ENCODE data around the gene FLVCR2. TPM values are rescaled to one million over a fixed set of nuclear protein-coding genes. Genes with fewer than 3 reads are reported as not detected.

The FLVCR2 gene
- total and polyA plus RNA-seq, 2 donors (not counting 1 experiment from before 2014, with no cell fraction given) = 0.31 to 1.6 TPM

GRCh38 chr14:75566321-75566720 lies 12.1 kb upstream of the FLVCR2 start:
- TF ChIP-seq EZH2 (IDR thresholded peaks at IDR 0.05; ENCODE audit: borderline replicate concordance, insufficient read depth, low read depth, low read length, poor library complexity, severe bottlenecking) (no peak), CTCF (IDR thresholded peaks at IDR 0.05) (no peak)
- Mint-ChIP-seq H3K4me1 (peaks cover 4% of the 10 kb centered on the region), H3K27ac (no peak overlapping the region), H3K9me3 (ENCODE audit: insufficient read depth) (no peaks in the 10 kb centered on the region), H3K27me3 (no peaks in the 10 kb centered on the region), H3K4me3 (no peak overlapping the region)
- Histone ChIP-seq H3K4me2 (replicated peaks; ENCODE audit: low read depth, low read length, poor library complexity, severe bottlenecking) (no peak overlapping the region), H3K4me1 (ENCODE audit: control insufficient read depth in 2 of 2, insufficient read depth in 2 of 2, low read length in 2 of 2) (peaks cover 0 to under 1% of the 10 kb centered on the region in 2 donors), H3K36me3 (replicated peaks in 1 of 2; ENCODE audit: control extremely low read depth in 1 of 2, control insufficient read depth in 1 of 2, extremely low read depth in 1 of 2, insufficient read depth in 2 of 2, low read length in 1 of 2) (no peaks in the 10 kb centered on the region), H2AFZ (ENCODE audit: insufficient read depth, low read depth, low read length, poor library complexity, severe bottlenecking) (no peak overlapping the region), H3K27ac (ENCODE audit: low read length in 2 of 2) (no peak overlapping the region), H4K20me1 (ENCODE audit: control insufficient read depth, insufficient read depth, low read length, poor library complexity, severe bottlenecking) (no peaks in the 10 kb centered on the region), H3K4me3 (ENCODE audit: control extremely low read depth in 1 of 5, extremely low read depth in 1 of 5, insufficient read depth in 1 of 5, low read depth in 2 of 5, low read length in 4 of 5) (no peak overlapping the region), H3K9ac (ENCODE audit: low read length) (no peak overlapping the region), H3K9me3 (ENCODE audit: control extremely low read depth in 1 of 3, control insufficient read depth in 2 of 3, insufficient read depth in 1 of 3, low read length in 2 of 3) (no peaks in the 10 kb centered on the region), H3K27me3 (replicated peaks in 1 of 4; ENCODE audit: control extremely low read depth in 1 of 4, control insufficient read depth in 3 of 4, insufficient read depth in 4 of 4, low read length in 3 of 4) (no peaks in the 10 kb centered on the region), H3K79me2 (ENCODE audit: control insufficient read depth, insufficient read depth, low read length) (no peaks in the 10 kb centered on the region)
- 90% methylated on average over 2 of the region's 4 CpGs for WGBS (ENCODE audit: insufficient coverage)
- intact Hi-C loops (cut with micrococcal nuclease) = no loop called here
- ChIA-PET CTCF (interaction anchor here (1.1 to 2.0 kb wide), 4 partner anchors 10 to 90 kb away, joined by 3 to 11 read pairs (median 4); no protein-coding TSS in a partner anchor), POLR2A (no interaction called here)
- DNase-seq (no peak), ATAC-seq (ENCODE audit: low read depth) (no peak)

GRCh38 chr14:75566752-75567151 lies 11.7 kb upstream of the FLVCR2 start:
- CTCF ChIA-PET = interaction anchor here (1.1 to 2.0 kb wide), 4 partner anchors 10 to 89 kb away, joined by 3 to 11 read pairs (median 4); no protein-coding TSS in a partner anchor
- Histone ChIP-seq H3K4me3 (ENCODE audit: control extremely low read depth in 1 of 5, extremely low read depth in 1 of 5, insufficient read depth in 1 of 5, low read depth in 2 of 5, low read length in 4 of 5) (no peak overlapping the region), H2AFZ (ENCODE audit: insufficient read depth, low read depth, low read length, poor library complexity, severe bottlenecking) (no peak overlapping the region), H3K9me3 (ENCODE audit: control extremely low read depth in 1 of 3, control insufficient read depth in 2 of 3, insufficient read depth in 1 of 3, low read length in 2 of 3) (no peaks in the 10 kb centered on the region), H3K27me3 (replicated peaks in 1 of 4; ENCODE audit: control extremely low read depth in 1 of 4, control insufficient read depth in 3 of 4, insufficient read depth in 4 of 4, low read length in 3 of 4) (no peaks in the 10 kb centered on the region), H3K27ac (ENCODE audit: low read length in 2 of 2) (no peak overlapping the region), H3K36me3 (replicated peaks in 1 of 2; ENCODE audit: control extremely low read depth in 1 of 2, control insufficient read depth in 1 of 2, extremely low read depth in 1 of 2, insufficient read depth in 2 of 2, low read length in 1 of 2) (no peaks in the 10 kb centered on the region), H3K9ac (ENCODE audit: low read length) (no peak overlapping the region), H4K20me1 (ENCODE audit: control insufficient read depth, insufficient read depth, low read length, poor library complexity, severe bottlenecking) (no peaks in the 10 kb centered on the region), H3K4me2 (replicated peaks; ENCODE audit: low read depth, low read length, poor library complexity, severe bottlenecking) (no peak overlapping the region), H3K79me2 (ENCODE audit: control insufficient read depth, insufficient read depth, low read length) (no peaks in the 10 kb centered on the region), H3K4me1 (ENCODE audit: control insufficient read depth in 2 of 2, insufficient read depth in 2 of 2, low read length in 2 of 2) (no peaks in the 10 kb centered on the region)
- intact Hi-C loops (cut with micrococcal nuclease) = no loop called here
- TF ChIP-seq CTCF (IDR thresholded peaks at IDR 0.05) = no peak
- TF ChIP-seq EZH2 (IDR thresholded peaks at IDR 0.05; ENCODE audit: borderline replicate concordance, insufficient read depth, low read depth, low read length, poor library complexity, severe bottlenecking) = no peak
- H3K9me3 Mint-ChIP-seq (ENCODE audit: insufficient read depth) = no peaks in the 10 kb centered on the region
- POLR2A ChIA-PET = no interaction called here
- no peaks in the 10 kb centered on the region for H3K27me3 Mint-ChIP-seq
- no peak for DNase-seq
- no peak overlapping the region for H3K4me3 Mint-ChIP-seq
- 94% methylated on average over 8 of the region's 8 CpGs for WGBS (ENCODE audit: insufficient coverage)
- no peak overlapping the region for H3K27ac Mint-ChIP-seq
- no peak for ATAC-seq (ENCODE audit: low read depth)
- no peaks in the 10 kb centered on the region for H3K4me1 Mint-ChIP-seq
